Transverse colon (tissue), 4 donors: ENCODE data around the gene BAZ1A. TPM values are rescaled to one million over a fixed set of nuclear protein-coding genes. Genes with fewer than 3 reads are reported as not detected.

Source experiments
- DNase-seq: peaks from one replicate; pipeline ENCODE4 v3.0.0-alpha.2; 2019
- H3K27ac ChIP-seq, 4 donors: fragments of 200-600 bp; sonication (generic); 2 replicates each; pipeline ENCODE4 v1.5.1; 2016 to 2018; ENCODE audit warnings: inconsistent platforms in 4 of 4
- H3K27me3 ChIP-seq: fragments of 200-600 bp; sonication (generic); 2 replicates; pipeline ENCODE4 v1.5.1; 2017; ENCODE audit warnings: inconsistent platforms
- H3K36me3 ChIP-seq, 4 donors: fragments of 200-600 bp; sonication (generic); 2 replicates each; pipeline ENCODE4 v1.5.1; 2017 to 2019; ENCODE audit warnings: inconsistent platforms in 4 of 4
- H3K4me1 ChIP-seq, 4 donors: fragments of 200-600 bp; sonication (generic); 2 replicates each; pipeline ENCODE4 v1.5.1; 2017 to 2020; ENCODE audit warnings: inconsistent platforms in 4 of 4
- H3K4me3 ChIP-seq, 4 donors: fragments of 200-600 bp; sonication (generic); 1 replicate in 1 of 4; 2 replicates in 3 of 4; pipeline versions ENCODE4 v1.5.1 to v1.6.1; 2017 to 2019; ENCODE audit warnings: inconsistent platforms in 4 of 4
- H3K9me3 ChIP-seq, 2 donors: fragments of 200-600 bp; sonication (generic); 2 replicates each; pipeline ENCODE4 v1.5.1; 2017 to 2019; ENCODE audit warnings: inconsistent platforms in 2 of 2
- CTCF ChIP-seq, 5 experiments: fragments of 200-600 bp in 3 of 5; fragments of 450-650 bp in 2 of 5; sonication (generic) in 3 of 5; IDR thresholded peaks; 1 replicate in 2 of 5; 2 replicates in 3 of 5; pipeline ENCODE4 v1.5.1; 2016 to 2017; ENCODE audit warnings: antibody characterized with exemption in 5 of 5, inconsistent platforms in 3 of 5, mild to moderate bottlenecking in 2 of 5, moderate library complexity in 1 of 5
- EP300 ChIP-seq: sonication (generic); formaldehyde crosslinking; IDR thresholded peaks from one replicate; pipeline ENCODE4 v1.6.1; 2017; ENCODE audit warnings: antibody characterized with exemption, low read depth
- POLR2A ChIP-seq: fragments of 450-650 bp; IDR thresholded peaks from one replicate; pipeline ENCODE4 v1.6.1; 2016; ENCODE audit warnings: antibody characterized with exemption, mild to moderate bottlenecking, moderate library complexity
- POLR2AphosphoS5 ChIP-seq, 3 donors: sonication (generic); formaldehyde crosslinking; IDR thresholded peaks; one replicate each; pipeline ENCODE4 v1.6.1; 2016; ENCODE audit warnings: antibody characterized with exemption in 3 of 3
- WGBS, 2 donors: methylation state at CpG; one replicate each; pipeline ENCODE4 v1.1.5; 2018; ENCODE audit warnings: low coverage in 1 of 2; 5-methylcytosine and 5-hydroxymethylcytosine counted together
- in situ Hi-C, 4 donors: fragments of 200-750 bp; cut with MboI; loops; one replicate each; pipeline versions ENCODE4 v1.15.0 to v1.15.1; 2017; ENCODE audit warnings: low sequenced_read_pairs in 3 of 4, low pct_ligation_motif_present in 1 of 4, low pct_unique_long_range_greater_than_20kb in 1 of 4
- intact Hi-C: fragments of 100-400 bp; cut with DNase I; formaldehyde crosslinking; loops from one replicate; pipeline ENCODE4 v1.15.1; 2023; ENCODE audit warnings: low total_unique reads
- total RNA-seq, 4 donors: library from RNA; depleted of rRNA; stranded (reverse); fragments of >200 nt; gene quantifications; one replicate each; pipeline ENCODE4 v1.1.0, GENCODE V29; 2016

BAZ1A gene
- total RNA-seq, 4 donors from 2014 or later = 25.8 to 48.1 (median 41.0) TPM

DNA sequence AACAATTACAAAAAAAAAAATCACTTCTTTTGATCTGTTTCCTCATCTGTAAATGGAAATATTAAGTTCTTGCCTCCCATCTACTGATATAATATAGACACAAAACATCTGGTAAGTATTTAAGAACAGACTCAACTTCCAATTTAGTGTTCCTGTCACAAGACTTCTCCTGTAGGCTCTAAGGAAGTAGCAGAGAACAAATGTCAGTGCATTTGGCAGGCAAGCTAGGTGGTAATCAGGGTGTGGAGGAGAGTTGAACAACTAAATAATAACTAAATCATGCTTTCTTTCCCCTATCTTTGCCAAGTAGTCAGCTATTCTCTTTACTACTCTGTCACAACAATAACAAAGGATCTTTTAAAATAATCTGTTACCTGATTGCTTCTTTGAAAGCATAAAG, 22.1 kb downstream of the BAZ1A start:
- no peaks in the 10 kb centered on the region for H3K9me3 ChIP-seq
- H3K4me3 ChIP-seq = no peak overlapping the region
- no peaks in the 10 kb centered on the region for H3K27me3 ChIP-seq
- in situ Hi-C loops (no loop called here), intact Hi-C loops (no loop called here)
- H3K27ac ChIP-seq = no peak overlapping the region
- no peak for DNase-seq
- peaks cover 0 to 25% (median 5%) of the 10 kb centered on the region in 4 donors for H3K36me3 ChIP-seq
- TF ChIP-seq POLR2A = no peak
- no peak for TF ChIP-seq CTCF (IDR thresholded peaks at IDR 0.05)
- TF ChIP-seq EP300 = no peak
- TF ChIP-seq POLR2AphosphoS5 (IDR thresholded peaks at IDR 0.05) = no peak
- no peaks in the 10 kb centered on the region for H3K4me1 ChIP-seq

DNA sequence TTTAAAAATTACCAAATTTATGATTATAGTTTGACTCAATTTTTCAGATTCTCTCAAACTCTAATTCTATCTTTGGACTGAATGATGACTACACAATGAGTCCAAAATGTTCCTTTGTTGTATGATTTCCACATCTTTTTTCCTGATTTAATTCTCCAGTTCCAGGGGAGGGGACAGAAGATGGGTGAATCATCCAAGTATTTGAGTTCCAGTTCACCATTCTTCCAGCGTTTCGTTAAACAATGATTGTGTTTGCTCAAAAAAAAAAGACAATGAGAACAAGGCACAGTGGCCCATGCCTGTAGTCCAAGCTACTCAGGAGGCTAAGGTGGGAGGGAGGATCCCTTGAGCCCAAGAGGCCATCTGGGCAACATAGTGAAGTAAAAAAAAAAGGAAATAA, 23.8 kb downstream of the BAZ1A start:
- WGBS, 2 donors = 92 to 96% methylated on average over 2 of the region's 2 CpGs
- H3K9me3 ChIP-seq = no peaks in the 10 kb centered on the region
- no peaks in the 10 kb centered on the region for H3K27me3 ChIP-seq
- intact Hi-C loops = no loop called here
- H3K4me3 ChIP-seq = no peak overlapping the region
- in situ Hi-C loops = no loop called here
- no peaks in the 10 kb centered on the region for H3K4me1 ChIP-seq
- no peak overlapping the region for H3K27ac ChIP-seq
- no peak for DNase-seq
- H3K36me3 ChIP-seq = peaks cover 0 to 29% (median 8%) of the 10 kb centered on the region in 4 donors
- TF ChIP-seq EP300 (no peak), CTCF (IDR thresholded peaks at IDR 0.05) (no peak), POLR2A (no peak), POLR2AphosphoS5 (IDR thresholded peaks at IDR 0.05) (no peak)

- 88 to 95% methylated on average over 1 of the region's 1 CpG for WGBS, 2 donors
- no peaks in the 10 kb centered on the region for H3K9me3 ChIP-seq
- intact Hi-C loops (no loop called here), in situ Hi-C loops (no loop called here)
- H3K4me1 ChIP-seq = peaks cover 0 to 14% (median 4%) of the 10 kb centered on the region in 4 donors
- DNase-seq = no peak
- peaks cover 0 to 18% (median 3%) of the 10 kb centered on the region in 4 donors for H3K36me3 ChIP-seq
- no peak overlapping the region for H3K27ac ChIP-seq
- no peaks in the 10 kb centered on the region for H3K27me3 ChIP-seq
- TF ChIP-seq POLR2AphosphoS5 (IDR thresholded peaks at IDR 0.05) = no peak
- no peak for TF ChIP-seq POLR2A
- no peak overlapping the region for H3K4me3 ChIP-seq
Measured at GRCh38 chr14:34845869-34846268, 29.3 kb downstream of the BAZ1A start.

- Histone ChIP-seq H3K27me3 (no peaks in the 10 kb centered on the region), H3K9me3 (no peaks in the 10 kb centered on the region), H3K4me1 (peaks cover 0 to 14% (median 4%) of the 10 kb centered on the region in 4 donors), H3K27ac (peak overlapping the region in 1 of 4 donors; percentile 5), H3K4me3 (no peak overlapping the region), H3K36me3 (peaks cover 0 to 6% (median 2%) of the 10 kb centered on the region in 4 donors)
- TF ChIP-seq CTCF (IDR thresholded peaks at IDR 0.05) (no peak), EP300 (no peak), POLR2A (no peak), POLR2AphosphoS5 (IDR thresholded peaks at IDR 0.05) (no peak)
- WGBS, 2 donors = 66% methylated on average over 3 of the region's 3 CpGs; no CpG with 5 or more reads in 1 of the 2 donors
- no peak for DNase-seq
- in situ Hi-C loops = no loop called here
- intact Hi-C loops = no loop called here
Measured at GRCh38 chr14:34843011-34843554, 32.1 kb downstream of the BAZ1A start.

- H3K4me1 ChIP-seq = peaks cover 0 to 15% (median 1%) of the 10 kb centered on the region in 4 donors
- in situ Hi-C loops (no loop called here), intact Hi-C loops (no loop called here)
- no peak overlapping the region for H3K27ac ChIP-seq
- 81 to 100% methylated on average over 1 to 3 of the region's 3 CpGs for WGBS, 2 donors
- no peaks in the 10 kb centered on the region for H3K27me3 ChIP-seq
- H3K9me3 ChIP-seq = no peaks in the 10 kb centered on the region
- no peaks in the 10 kb centered on the region for H3K36me3 ChIP-seq
- H3K4me3 ChIP-seq = no peak overlapping the region
- no peak for DNase-seq
- TF ChIP-seq EP300 (no peak), POLR2A (no peak), POLR2AphosphoS5 (IDR thresholded peaks at IDR 0.05) (no peak), CTCF (IDR thresholded peaks at IDR 0.05) (no peak)
Measured at GRCh38 chr14:34837801-34838322, 37.3 kb downstream of the BAZ1A start.
